PC-9 (cell line): ENCODE data around the gene NBEA.

ENCODE experiments used
- EZH2 ChIP-seq: fragments of 200-600 bp; sonication (generic); IDR thresholded peaks from 2 replicates; pipeline ENCODE4 v1.8.0; 2017; ENCODE audit warnings: antibody characterized with exemption, low read depth
- TF ChIP-seq, protein P1 (sequence below): fragments of 200-600 bp; sonication (generic); conservative IDR thresholded peaks from 2 replicates; pipeline ENCODE4 v1.6.1; 2017; ENCODE audit warnings: mixed run types, antibody characterized with exemption, mild to moderate bottlenecking, moderate library complexity

DNA sequence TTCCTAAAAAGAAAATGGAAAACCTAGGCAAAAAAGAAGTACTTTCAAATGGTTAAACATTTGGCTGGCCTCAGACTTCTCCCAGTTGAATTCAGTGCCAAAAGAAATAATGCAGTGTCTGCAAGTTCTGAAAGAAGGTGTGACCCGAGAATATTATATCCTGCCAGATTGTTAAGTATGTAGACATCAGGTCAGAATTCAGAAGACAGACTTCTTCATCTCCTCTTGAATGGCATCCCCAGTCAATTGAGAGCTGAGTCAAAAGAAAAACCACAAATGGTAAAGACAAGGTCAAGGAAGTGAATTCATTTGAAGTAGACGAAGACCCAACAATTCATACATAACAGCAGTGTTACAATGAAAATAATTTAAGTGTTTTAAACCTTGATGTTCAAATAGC is 194.5 kb downstream of the NBEA start:
- TF ChIP-seq, protein P1, sequence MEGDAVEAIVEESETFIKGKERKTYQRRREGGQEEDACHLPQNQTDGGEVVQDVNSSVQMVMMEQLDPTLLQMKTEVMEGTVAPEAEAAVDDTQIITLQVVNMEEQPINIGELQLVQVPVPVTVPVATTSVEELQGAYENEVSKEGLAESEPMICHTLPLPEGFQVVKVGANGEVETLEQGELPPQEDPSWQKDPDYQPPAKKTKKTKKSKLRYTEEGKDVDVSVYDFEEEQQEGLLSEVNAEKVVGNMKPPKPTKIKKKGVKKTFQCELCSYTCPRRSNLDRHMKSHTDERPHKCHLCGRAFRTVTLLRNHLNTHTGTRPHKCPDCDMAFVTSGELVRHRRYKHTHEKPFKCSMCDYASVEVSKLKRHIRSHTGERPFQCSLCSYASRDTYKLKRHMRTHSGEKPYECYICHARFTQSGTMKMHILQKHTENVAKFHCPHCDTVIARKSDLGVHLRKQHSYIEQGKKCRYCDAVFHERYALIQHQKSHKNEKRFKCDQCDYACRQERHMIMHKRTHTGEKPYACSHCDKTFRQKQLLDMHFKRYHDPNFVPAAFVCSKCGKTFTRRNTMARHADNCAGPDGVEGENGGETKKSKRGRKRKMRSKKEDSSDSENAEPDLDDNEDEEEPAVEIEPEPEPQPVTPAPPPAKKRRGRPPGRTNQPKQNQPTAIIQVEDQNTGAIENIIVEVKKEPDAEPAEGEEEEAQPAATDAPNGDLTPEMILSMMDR: no peak
- no peak for TF ChIP-seq EZH2
